8988T (cell line): ENCODE measurements around the gene GOSR1.
"Not testable (repeated sequence)": the region's sequence is repeated elsewhere in the genome, so short reads cannot be mapped to it uniquely, and the experiment has no call there.

Source experiments
- DNase-seq: peaks from one replicate; pipeline ENCODE4 v3.0.0; 2011

The GOSR1 gene

DNA sequence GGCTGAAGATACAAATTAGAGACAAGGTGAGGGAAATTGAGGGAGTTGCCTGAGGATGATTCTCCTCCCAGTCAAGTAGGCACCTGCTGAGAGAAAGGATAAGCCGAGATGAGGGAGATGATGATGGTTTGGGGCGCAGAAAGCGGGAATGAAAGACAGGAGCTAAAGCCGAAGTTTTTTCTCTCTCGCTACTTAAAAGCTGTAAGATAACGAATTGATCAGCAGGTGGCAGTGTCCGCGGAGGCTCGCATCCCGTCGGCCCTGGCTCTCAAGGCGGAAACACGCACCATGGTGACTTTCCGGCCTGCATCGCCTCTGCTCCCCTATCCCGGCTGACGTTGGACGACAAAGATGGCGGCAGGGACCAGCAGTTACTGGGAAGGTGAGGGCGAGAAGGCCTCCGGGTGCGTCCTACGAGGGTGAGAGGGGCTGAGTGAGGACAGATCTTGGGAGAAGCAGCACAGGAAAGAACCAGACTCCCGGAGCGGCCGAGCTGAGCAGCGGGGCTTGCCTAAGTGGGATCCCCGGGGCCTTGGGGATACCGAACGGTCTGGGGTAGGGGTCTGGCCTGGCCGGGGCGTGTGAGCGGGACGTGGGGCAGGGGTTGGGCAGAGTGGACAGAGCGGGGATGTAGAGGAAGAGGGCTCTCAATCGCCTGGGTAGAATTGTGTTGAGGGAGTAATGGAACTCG, at the start of gene GOSR1:
TSS of gene GOSR1 (plus strand) at position 326 of the 691 bp plus-strand sequence. CDS start at position 352, 26 bp downstream.
- DNase-seq = peak; percentile 54

DNA sequence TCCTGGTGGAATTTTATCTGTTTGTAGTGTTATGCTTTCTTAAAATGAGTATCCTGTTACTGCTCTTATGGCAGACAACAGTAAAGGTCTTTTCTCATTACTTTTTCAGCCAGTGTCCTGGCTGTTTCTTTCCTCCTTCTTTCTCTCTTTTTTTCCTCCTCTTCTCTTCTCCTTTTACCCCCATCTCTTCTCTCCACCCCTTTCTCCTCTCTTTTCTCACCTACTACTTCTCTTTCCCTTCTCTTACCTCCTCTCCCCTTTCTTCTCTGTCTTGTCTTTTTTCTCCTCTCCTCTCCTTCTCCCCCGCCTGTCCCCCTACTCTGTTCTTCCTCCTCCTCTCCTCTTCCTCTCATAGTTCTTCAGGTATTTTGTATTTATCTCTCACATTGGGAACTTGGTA, 49.6 kb upstream of the GOSR1 start:
- no peak for DNase-seq

- DNase-seq = no peak
These were observed 48.1 kb upstream of the GOSR1 start for GRCh38 chr17:30429155-30429554.

DNA sequence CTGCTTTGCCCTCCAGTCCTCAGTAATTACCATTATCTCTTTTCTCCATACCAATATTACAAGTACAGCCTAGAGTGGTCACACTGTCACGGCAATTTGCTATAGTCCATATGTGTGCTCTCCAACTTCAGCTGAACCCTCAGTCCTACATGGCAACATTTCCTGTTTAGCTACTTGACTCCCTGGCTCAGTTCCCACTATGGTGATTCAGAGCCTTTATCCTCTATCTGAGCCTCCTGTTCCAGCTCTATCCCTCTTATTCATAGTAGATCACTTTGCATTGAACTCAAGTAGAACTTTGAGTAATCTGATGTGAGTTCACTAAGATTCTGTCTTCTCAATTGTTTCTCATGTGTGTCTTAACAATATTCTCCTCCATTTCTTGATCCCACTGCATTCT, 43.7 kb upstream of the GOSR1 start:
- no peak for DNase-seq

DNA sequence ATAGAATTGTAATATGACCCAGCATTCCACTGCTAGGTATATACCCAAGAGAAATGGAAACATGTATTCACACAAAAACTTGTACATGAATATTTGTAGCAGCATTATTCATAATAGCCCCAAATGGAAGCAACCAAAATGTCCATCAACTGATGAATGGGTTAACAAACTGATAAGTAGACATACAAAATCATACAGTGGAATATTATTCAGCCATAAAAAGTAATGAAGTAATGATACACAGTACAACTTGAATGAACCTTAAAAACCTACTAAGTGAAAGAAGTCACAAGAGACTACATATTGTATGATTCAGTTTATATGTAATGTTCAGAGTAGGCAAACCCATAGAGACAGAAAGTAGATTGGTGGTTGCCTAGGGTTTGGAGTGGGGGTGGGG, 40.5 kb upstream of the GOSR1 start:
- no peak for DNase-seq

DNA sequence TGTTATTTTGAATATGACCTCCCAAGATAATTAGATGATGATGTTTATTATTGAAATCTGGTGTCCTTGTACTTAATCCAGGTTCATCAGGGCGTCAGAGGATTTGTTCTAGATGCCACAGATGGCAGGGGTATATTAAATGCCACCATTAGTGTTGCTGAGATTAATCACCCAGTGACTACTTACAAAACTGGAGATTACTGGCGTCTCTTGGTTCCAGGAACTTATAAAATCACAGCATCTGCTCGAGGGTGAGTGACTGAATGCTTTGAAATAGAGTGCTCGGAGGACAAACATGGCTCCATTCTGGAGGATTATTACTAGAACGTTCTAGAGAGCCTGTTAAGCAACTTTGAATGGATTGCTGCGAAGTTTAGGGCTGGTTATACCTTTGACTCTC, 33.5 kb upstream of the GOSR1 start:
- no peak for DNase-seq

GRCh38 chr17:30446640-30447039, 30.6 kb upstream of the GOSR1 start:
- not testable (repeated sequence) for DNase-seq

DNA sequence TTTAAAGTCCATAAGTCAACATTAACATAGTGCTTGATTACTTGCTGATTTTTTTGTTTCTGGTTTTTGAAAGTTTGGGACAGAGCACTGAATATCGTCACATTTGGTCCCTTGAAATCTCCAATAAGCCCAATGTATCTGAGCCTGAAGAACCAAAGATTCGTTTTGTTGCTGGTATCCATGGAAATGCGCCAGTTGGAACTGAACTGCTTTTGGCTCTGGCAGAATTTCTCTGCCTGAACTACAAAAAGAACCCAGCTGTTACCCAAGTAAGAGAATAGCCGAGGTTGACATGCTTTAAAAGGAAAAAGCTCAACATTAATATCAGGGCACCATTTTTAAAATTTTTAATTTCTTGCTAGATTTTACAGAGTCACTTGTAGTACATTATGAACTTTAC, 27.7 kb upstream of the GOSR1 start:
- DNase-seq = no peak

DNA sequence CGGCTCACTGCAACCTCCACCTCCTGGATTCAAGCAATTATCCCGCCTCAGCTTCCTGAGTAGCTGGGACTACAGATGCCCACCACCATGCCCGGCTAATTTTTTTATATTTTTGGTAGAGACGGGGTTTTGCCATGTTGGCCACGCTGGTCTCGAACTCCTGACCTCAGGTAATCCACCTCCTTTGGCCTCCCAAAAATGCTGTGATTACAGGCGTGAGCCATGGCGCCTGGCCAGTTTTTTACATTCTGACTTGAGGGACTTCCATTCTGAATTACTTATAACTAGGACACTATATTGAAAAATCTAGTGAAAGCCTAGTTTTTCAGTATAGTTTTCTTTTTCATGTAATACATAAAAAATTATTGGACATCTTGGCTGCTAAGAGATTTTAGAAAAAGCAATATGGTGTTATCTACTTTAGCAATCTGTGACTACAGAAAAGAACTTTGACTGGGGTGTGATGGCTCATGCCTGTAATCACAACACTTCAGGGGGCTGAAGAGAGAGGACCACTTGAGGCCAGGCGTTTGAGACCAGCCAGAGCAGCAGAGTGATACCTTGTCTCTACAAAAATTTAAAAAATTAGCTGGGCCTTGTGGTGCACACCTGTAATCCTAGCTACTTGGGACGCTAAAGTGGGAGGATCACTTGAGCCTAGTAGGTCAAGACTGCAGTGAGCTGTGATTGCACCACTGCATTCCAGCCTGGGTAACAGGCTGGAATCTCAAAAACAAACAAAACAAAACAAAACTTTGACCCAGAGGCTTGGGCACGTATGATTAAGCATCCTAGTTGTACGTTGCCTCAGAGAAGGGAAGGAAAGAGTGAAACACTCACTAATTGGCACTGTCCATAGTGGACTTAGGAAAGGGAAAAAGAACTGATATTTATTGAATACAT, 26.8 kb upstream of the GOSR1 start:
- DNase-seq = no peak

DNA sequence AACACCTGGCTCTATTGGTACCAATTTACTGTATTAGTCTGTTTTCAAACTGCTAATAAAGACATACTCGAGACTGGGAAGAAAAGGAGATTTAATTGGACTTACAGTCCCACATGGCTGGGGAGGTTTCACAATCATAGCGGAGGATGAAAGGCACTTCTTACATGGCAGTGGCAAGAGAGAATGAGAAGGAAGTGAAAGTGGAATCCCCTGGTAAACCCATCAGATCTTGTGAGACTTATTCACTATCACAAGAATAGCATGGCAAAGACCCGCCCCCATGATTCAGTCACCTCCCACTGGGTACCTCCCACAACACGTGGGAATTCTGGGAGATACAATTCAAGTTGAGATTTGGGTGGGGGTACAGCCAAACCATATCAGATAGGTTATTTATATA, 22.6 kb upstream of the GOSR1 start:
- DNase-seq = no peak

- no peak for DNase-seq
These were observed 18.8 kb upstream of the GOSR1 start for GRCh38 chr17:30458371-30458770.

DNA sequence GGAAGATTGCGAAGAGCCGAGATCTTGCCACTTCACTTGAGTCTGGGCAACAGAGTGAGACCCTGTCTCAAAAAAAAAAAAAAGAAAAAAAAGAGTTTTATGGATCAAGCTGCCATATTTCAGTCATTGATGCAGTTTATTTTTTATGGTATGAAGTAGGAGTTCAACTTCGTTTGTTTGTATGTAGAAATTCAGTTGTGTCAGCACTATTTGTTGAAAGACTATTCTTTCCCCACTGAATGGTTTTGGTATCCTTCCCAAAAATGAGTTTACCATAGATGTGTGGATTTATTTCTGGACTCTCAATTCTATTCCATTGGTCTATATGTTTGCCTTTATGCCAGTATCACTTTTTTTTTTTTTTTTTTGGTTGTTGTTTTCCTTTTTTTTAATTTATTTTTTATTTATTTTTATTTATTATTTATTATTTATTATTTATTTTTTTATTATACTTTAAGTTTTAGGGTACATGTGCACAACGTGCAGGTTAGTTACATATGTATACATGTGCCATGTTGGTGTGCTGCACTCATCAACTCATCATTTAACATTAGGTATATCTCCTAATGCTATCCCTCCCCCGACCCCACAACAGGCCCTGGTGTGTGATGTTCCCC, 18.3 kb upstream of the GOSR1 start:
- DNase-seq = not testable (repeated sequence)

DNA sequence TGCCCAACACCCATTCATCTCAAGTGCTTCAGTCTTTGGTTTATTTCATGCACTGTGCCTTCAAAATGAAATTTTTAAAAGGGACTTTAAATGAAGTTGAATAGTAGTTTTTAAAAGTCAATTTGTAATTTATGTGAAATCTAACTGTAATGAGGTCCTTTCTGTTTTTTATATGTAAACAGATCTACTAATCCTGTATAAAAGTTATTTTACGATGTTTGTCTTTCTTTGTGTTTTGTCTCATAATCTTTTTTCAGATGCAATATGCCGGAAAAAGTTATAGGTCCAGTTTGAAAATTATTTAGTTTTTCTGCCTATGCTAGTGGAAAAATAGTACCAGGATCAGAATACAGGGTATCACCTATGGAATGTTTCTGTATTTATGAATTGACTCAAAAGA, 8.7 kb upstream of the GOSR1 start:
- no peak for DNase-seq

DNA sequence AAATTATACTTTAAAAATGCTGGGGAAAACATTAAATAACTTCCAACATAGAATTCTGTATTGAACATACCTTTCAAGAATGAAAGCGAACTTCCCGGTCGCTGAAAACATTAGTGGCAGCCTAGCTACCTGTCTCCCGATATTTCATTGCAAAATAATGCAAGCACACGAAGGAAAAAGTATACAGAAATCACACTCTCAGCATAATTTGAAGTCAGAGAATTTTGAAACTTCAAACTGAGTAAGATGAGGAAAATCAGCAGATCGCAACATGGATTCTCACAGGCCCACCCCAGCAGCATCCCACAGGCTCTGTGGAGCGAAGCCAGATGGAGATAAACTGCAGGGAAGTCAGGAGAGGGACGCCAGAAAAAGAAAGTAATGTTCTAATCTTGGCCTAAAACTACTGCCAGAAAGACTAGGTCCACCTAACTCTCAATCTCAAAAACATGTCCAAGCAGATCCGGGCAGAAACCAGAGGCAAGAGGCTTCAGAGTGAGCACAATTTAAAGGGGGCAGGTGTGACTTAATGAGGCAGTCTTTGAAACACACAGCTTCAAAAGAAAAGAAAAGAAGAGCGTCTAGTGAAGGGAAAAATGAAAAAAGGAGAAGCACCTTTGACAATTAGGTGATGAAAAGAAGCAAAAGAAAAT, 4.8 kb upstream of the GOSR1 start:
- no peak for DNase-seq

DNA sequence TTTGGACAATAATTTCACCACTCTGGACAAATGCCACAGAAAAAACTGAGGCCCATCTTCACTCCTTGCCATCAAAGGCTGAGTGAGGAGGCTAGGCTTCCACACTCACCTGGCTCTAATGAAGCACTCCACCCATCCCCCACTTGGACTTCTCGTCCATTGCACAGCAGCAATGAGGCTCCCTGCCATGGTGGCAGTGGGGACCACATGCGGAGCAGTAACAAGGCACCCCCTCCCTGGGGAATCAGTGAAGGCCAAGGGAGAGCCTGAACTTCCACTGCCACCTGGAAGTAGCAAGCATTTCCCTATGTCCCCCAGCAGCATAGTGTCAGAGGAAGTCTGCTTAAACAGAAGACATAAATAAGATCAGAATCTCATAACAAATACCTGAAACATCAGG, 2.0 kb upstream of the GOSR1 start:
- DNase-seq = no peak

- DNase-seq = no peak
These were observed 504 bp upstream of the GOSR1 start for GRCh38 chr17:30476726-30477082.

GRCh38 chr17:30477774-30478115, 537 bp downstream of the GOSR1 start:
- DNase-seq = no peak

GRCh38 chr17:30482555-30482954, 5.3 kb downstream of the GOSR1 start:
- no peak for DNase-seq

- DNase-seq = no peak
These were observed 6.0 kb downstream of the GOSR1 start for GRCh38 chr17:30483159-30483558.

GRCh38 chr17:30493780-30494179, 16.6 kb downstream of the GOSR1 start:
- no peak for DNase-seq

DNA sequence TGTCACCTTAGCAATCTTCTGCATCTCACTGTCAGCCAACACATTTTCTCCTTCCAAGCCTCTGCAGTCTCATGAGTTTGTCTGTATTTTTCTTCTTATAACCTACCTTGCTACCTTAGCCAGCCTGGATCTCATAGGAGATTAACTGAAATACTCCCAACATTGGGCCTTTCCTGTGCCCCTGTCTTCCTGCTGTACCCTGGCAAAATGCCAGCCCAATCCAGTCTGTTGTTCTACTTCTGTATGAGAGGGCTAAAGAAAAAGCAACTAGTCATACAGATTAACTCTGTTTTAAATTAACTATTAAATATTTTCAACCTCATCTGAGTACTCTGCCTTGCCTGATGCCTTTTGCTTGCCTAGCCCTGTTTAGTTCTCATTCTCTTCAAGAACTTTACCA, 18.4 kb downstream of the GOSR1 start:
- DNase-seq = no peak

DNA sequence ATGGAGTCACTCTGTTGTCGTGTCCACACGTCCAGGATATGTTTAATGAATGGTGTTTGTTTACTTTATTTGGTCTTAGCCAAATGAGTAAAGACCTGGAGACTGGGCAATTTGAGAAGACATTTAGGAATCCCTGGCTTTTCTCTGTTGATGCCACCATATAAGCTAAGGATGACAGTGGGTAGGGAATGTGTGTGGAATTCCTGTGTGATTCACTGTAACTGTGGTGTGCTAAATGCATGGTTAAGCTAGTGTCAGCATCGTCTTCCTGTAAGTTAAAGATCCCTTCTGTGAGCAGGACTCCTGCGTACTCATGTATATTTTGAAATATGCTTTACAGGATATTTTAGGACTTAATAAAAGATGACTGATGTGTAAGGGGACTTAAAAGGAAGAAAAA, 26.4 kb downstream of the GOSR1 start:
- DNase-seq = no peak

GRCh38 chr17:30505868-30506417, 28.7 kb downstream of the GOSR1 start:
- no peak for DNase-seq
